HG02852 (cell line): ENCODE data around the gene MRPL20.
"Not testable (repeated sequence)": the region's sequence is repeated elsewhere in the genome, so short reads cannot be mapped to it uniquely, and the experiment has no call there.

Experiments
- ATAC-seq: cut with Tn5 transposase; IDR thresholded peaks from one replicate; pipeline ENCODE4 v1.9.1; 2021; ENCODE audit warnings: mild to moderate bottlenecking, moderate library complexity; ENCODE audit not compliant: unreplicated experiment

The MRPL20 gene

DNA sequence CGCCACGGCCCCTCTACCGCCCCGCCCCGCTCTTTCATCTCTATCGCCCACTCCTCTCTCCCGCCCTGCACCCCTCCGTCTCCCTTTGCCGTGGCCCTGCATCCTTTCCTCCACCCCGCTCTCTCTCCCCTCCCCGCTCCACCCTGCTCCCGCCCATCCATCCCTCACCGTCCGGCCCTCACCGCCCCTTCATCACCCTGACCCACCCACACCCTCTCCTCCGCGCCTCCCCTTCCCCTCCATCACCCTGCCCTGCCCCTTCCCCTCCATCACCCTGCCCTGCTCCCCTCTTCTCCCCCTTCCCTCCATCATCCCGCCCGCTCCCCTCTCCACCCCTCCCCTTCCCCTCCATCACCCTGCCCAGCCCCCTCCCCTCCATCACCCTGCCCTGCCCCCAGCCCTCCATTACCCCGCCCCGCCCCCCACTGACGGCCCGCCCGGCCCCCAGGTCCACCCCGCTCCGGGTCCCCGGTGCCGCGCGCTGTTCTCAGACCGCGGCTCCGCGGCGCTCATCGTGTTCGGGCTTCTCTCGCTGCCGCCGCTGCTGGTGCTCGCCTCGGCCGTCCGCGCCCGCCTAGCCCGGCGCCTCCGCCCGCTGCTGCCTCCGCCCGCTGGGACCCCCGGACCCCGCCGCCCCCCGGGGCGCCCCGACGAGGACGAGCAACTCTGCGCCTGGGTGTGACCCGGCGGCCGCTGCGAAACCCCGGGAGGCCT, 20.2 kb upstream of the MRPL20 start:
- ATAC-seq = no peak

DNA sequence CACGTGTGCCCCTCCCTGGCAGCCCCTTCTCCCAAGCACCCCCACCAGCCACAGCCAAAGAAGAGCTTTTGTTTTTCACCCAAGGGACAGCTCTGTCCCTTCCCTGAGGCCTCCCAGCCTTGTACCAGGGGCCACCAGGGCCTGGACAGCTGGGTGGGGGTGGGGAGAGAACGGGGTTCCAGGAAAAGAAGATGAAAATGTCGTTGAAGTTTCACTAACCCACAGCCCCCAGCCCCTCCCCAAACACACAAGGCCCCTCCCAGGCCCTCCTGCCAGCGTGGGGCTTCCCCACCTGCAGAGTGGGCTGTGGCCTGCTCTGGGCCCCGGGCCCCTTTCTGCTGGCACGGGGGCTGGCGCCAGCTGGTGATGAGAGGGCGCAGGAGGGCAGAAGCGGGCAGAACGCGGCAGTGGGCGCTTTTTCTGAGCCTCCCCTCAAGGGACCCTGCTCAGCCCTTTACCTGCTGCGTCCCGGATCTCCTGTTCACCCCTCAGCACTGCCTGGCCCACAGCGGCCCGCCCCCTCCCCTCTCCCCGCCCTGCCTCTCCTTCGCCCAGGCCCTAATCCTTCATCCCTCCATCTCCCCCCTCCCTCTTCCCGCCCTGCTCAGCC, 19.5 kb upstream of the MRPL20 start:
- ATAC-seq = no peak

DNA sequence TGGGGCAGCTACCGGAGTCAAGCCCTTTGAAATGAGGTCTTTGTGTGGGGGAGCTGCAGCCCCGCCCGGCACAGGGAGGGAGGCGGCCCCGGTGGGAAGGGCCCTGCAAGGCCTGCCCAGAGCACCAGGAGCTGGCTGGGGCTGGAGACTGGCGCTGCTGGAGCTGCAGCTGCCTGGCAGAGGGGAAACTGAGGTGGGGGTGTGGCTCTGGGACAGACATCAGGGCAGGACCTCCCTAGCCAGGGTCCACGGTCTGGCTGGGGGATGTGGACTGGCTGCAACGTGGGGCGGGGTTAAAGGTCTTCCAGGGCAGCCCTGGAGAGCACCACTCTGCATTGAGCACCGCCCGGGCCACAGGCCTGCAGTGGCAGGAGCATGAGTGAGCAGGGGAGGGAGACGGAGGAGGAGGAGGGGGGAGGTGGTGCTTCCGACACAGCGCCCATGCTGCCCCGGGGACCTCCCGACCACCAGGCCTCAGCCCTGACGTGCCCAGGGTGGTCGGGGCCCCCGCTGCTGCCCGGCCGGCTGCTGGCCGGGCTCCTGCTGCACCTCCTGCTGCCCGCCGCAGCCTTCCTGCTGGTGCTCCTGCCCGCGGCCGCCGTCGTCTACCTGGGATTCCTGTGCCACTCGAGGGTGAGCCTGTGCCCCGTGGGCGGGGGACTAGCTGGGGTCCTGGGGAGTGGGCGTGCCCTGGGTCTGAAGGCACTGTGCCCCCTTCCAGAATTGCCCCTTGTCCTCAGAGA, 18.8 kb upstream of the MRPL20 start:
- no peak for ATAC-seq

DNA sequence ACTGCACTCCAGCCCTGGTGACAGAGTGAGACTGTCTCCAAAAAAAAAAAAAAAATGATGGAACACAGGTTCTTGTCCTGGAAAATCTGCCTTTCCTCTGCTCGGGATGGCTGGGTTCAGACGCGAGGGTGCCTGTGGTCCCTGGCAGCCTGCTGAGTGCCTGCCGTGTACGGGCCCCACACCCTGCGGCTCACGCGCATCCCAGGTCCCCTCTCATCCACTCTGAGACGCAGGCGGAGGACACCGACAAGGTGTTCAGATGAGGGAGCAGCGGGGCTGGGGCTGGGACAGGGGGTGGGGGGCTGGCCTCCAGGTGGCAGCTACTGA, 18.3 kb upstream of the MRPL20 start:
- no peak for ATAC-seq

DNA sequence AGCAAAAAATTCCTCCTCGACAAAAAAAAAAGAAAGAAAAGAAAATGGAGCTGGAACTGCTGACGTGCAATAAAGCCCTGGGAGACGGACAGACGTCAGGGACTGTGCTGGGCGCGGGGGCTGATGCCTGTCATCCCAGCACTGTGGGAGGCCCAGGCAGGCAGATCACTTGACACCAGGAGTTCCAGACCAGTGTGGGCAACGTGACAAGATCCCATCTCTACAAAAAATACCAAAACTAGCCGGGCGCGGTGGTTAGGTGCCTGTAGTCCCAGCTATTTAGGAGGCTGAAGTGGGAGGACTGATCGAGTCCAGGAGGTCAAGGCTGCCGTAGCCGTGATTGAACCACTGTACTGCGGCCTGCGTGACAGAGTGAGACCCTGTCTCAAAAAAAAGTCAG, 17.6 kb upstream of the MRPL20 start:
- ATAC-seq = no peak

DNA sequence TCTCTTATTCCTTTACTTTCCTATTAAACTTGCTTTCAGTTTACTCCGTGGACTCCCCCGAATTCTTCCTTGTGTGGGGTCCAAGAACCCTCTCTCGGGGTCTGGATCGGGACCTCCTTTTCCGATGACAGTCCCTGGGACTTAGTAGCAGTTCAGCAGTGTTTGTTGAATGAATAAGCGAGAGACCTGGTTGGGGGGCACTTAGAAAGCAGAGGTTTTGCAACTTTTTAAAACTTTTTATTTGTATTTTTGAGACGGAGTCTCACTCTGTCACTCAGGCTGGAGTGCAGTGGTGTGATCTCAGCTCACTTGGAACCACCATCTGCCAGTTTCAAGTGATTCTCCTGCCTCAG, 16.1 kb upstream of the MRPL20 start:
- no peak for ATAC-seq

DNA sequence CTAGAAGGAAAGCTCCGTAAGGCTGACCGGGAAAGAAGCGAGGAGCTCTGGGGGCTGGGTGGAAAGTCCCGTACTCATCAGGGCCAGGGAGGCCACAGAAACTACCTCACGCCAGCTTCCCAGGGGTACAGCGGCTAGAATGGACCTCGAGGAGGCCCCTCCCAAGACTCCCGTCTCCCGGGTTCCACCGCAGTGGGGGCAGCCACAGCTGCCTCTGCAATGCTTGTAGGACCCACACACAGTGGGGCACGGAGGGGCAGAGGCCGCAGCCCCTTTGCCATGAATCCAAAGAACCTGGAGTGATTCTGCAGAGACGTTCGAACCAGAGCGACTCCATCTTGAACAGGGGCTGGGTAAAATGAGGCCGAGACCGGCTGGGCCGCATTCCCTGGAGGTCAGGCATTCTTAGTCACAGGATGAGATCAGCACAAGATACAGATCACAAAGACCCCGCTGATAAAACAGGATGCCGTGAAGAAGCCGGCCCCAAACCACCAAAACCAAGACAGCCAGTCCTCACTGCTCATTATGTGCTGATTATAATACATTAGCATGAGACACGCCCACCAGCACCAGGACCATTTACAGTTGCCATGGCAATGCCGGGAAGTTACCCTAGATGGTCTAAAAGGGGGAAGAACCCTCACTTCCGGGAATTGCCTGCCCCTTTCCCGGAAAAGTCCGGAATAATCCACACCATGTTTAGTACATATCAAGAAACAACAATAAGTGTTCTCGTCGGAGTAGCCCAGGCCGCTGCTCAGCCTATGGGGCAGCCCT, 15.6 kb upstream of the MRPL20 start:
- ATAC-seq = no peak

DNA sequence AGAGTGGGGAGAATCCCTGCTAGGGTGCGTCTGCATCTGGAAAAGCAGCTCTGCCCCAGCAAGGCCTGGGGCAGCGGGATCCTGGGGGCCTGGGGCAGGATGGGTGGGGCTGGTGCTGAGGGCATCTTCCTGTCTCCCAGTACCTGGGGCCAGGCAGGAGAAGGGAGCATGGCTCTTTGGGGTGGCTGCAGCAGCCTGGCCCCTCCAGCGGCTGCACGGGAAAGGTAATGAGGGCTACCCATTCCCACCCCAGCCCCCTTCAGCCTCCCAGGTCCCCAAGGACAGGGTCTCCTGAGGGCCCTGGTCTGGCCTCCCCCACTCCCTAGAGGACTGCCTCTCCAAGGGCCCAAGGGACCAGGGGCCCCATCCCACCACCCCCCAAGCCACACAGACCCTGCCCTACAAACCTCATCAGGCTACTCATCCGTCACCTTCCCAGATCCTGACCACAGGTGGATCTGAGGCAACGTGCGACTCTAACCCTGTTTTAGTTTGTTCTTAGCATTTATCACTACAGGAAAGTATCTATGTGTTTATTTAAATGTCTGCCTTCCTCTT, 14.9 kb upstream of the MRPL20 start:
- no peak for ATAC-seq

DNA sequence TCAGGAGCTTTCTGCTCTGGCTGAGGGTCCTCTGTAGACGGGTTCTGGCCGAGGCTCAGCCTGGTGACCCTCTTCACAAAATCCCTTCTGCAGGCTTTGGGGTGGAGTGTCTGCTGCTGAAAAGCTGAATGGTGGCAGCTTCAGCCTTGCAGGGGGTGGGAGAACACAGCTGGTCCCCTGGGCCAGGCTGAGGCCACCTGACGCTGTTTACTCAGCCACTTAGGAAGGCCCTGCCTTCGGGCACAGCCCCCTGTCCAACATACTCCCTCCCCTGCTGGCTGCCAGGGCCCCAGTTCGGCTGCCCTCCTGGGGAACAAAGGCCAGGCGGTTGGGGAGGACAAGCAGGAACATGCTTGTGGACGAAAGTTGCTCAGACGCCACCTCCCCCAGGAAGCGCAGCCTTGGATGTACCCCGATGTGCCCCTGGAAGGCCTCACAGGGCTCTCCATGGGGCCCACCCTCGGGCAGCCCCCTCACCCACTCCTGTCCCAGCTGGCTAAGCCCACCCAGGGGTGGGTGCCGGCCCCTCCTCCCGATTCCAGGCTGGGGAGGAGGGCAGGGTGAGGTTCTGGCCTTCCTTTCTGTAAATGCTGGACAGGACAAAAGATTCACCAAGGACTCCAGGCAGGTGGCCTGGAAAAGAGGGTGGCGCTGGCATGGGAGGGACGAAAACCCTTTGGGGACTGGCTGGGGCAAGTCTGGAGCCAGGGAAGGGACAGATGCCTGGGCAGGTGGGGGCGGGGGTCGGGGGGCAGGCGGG, 14.2 kb upstream of the MRPL20 start, which contains the start of gene ANKRD65:
ANKRD65 (minus strand) TSS at position 130 of the 760 bp plus-strand sequence. CDS start 271 bp downstream, outside the sequence.
- no peak for ATAC-seq

DNA sequence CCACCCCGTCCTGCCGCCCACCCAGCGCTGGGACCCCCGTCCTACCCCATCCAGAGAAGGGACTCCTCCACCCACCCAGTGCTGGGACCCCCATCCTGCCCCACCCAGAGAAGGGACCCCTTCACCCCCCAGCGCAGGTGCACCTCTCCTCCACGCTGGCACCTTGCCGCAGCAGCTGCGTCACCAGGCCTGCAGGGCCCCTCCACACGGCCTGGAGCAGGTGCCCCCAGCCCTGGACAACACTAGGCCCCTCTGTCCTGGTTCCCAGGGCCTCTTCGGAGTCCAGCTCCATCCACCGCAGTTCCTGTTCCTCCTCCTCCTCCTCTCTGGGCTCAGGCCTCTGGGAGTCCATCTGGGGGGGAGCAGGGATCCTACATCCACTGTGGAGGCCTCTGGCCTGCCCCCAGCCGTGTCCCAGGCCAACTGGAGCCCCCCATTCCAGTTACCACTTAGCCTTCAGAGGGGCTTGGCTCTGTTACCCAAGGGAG, 13.6 kb upstream of the MRPL20 start:
- ATAC-seq = no peak

DNA sequence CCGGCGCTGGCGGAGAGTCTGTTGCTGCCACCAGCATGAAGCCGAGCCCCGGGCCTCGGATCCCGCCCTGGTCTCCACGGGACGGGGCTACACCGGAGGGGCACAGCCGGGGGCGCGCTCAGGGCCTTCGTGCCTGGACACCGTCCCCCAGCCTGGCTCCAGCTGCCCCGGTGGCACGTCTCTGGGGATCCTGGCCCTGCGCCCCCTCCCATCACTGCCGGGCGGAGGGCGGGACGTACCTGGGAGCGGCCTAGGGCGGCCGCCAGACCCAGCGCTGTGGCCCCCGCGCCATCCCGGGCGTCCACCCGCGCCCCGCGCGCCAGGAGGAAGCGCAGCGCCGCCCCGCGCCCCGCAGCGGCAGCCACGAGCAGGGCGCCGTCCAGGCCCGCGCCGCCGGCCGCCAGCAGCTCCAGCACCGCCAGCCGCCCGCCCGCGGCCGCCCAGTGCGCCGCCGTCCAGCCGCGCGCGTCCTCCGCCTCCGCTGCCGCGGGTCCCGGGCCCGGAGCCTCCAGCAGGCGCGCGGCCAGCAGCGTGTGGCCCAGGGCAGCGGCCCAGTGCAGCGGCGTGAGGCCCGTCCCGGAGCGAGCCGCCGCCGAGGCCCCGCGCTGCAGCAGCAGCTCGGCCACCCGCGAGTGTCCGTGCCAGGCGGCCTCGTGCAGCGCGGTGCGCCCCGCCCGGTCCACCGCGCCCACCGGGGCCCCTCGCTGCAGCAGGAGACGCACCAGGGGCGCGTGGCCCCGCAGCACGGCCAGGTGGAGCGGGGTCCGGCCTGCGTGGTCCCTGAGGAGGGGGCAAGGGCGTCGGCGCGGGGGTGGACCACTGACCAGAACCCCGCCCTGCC, 12.9 kb upstream of the MRPL20 start:
- no peak for ATAC-seq

DNA sequence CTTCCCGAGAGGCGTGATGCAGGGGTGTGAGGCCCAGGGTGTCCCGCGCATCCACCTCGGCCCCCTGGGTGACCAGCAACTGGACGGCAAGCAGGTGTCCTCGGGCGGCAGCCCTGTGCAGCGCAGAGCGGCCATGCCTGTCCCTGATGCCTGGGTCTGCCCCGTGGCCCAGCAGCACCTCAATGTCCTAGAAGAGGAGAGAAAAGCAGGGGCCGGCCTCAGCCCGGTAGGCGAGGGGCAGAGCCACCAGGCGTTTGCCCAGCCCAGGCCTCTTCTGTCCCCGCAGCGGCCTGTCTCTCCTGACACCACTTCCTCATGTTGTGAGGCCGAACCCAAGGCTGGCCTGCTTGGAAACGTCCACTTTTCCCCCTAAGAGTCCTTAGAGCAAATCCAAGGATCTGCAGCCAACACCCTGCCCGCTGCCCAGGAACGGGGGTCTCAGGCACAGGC, 12.3 kb upstream of the MRPL20 start:
- no peak for ATAC-seq

DNA sequence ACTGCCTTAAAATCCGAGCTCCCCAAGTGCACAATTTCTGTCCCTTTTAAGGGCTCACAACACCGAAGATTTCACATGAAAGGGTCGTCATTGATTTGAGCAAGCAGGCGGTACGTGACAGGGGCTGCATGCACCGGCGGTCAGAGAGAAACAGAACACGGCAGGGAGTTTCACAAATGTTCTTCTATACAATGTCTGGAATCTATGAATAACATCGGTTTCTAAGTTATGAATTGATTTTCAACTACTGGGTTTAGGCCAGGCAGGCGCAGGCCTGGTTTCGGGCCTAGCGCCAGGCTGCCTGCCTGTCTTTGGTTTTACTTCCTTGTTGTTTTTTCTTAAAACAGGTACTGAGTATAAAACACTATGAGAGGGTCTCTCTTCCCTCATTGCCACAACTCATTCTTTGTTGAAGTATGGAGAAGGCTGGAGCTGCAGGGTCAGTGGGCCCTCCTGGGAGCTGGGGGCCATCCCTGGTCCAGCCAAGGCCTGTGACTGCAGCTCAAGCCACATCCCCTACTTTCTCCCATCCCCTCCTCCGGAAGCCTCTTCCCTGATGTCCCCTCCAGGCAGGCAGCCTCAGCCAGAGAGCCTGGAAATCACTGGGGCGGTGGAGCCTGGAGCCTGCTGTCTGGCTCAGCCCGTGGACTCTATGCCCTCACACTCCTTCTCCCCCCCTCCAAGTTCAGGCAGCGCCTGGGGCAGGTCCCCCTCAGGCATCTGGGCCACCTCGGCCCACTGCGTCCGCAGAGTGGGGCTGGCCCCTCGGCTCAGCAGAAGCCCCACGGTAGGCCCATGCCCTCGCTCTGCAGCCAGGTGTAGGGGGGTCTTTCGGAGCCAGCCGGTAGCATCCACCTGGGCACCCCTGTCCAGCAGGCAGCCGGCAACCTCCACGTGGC, 11.6 kb upstream of the MRPL20 start:
- ATAC-seq = no peak

DNA sequence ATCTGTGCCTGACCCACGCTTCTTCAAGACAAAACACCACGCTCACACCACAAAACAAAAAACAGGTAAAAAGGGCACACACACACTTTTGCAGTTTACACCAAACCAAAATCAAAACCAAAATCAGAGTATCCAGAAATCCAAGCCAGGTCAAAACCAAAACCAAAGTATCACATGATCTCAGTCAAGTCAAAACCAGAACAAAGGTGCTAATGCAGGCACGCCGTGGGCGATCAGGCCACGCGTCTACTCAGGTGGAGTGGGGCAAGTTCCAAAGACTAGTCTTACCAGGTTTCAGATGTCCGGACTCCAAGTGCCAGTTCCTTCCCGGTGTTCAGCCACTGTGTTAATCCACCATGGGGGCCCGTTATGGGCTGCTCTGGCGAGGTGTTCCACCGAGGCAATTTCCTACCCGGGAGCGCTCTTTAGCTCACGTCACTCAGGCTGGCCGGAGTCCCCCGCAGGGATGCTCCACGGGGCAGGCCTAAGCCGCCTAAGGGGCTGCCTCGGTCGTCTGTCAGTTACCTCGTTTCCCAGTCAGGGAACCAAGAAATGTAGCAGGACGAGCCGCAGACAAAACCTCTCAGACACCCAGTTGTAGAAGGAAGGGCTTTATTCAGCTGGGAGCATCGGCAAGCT, 10.9 kb upstream of the MRPL20 start:
- ATAC-seq = not testable (repeated sequence)

DNA sequence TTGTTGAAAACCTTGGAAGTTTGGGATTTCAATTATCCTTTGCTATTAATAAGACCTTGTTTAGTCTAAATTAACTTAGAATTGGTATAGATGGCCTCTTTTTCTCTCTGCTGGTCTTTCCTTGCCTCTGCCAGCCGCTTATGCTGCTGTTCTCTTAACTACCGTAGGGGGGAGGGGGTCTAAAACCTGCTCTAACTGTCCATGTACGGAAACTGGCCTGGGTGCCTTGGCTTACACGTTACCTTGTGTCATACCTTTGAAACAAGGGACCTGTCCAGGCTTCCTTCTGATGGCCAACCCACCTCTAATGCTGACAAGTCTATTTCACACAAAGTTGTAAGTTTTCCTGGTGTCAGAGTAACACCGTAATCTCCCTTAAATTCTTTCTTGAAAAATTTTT, 10.3 kb upstream of the MRPL20 start:
- ATAC-seq = not testable (repeated sequence)

DNA sequence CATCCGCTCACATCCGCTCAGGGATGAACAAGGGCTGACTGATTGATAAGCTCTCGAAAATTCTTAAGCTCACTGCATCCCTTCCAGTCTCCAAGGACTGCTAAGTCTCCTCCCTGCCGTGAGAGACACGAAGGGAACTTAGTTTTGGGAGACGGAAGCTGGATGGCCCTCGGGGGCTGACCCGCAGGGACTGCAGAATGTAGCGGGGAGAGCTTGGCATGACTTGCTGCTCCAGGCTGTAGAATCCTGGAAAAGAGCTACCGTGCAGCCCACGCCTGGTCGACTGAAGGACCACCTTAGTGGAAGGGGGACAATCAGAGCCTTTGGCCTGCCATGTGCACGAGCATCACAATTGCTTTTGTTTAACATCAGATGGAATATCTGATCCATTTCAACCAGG, 8.7 kb upstream of the MRPL20 start:
- ATAC-seq = no peak

DNA sequence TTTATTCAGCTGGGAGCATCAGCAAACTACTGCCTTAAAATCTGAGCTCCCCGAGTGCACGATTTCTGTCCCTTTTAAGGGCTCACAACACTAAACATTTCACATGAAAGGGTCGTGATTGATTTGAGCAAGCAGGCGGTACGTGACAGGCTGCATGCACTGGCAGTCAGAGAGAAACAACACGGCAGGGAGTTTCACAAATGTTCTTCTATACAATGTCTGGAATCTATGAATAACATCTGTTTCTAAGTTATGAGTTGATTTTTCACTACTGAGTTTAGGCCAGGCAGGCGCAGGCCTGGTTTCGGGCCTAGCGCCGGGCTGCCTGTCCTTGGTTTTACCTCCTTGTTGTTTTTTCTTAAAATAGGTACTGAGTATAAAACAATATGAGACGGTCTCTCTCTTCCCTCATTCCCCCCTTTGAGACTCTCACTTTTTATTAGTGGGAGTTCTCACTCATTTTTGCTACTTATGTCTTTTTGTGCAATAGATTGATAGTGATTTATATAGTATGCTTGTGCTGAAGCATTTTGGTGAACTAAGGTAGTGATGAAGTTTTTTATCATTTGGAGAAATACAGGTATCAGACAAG, 5.3 kb upstream of the MRPL20 start:
- ATAC-seq = not testable (repeated sequence)
